Coronary artery (tissue), 2 donors: ENCODE measurements around the gene CXCL10.
"Not testable (repeated sequence)": the region's sequence is repeated elsewhere in the genome, so short reads cannot be mapped to it uniquely, and the experiment has no call there.

Source experiments
- DNase-seq: peaks from one replicate; pipeline ENCODE4 v3.0.0-alpha.2; 2017; ENCODE audit warnings: low spot score
- H3K27ac ChIP-seq, 2 donors: fragments of 200-600 bp; sonication (generic); one replicate each; pipeline ENCODE4 v1.5.1; 2016 to 2019
- H3K4me3 ChIP-seq: fragments of 200-600 bp; sonication (generic); 2 replicates; pipeline ENCODE4 v1.5.1; 2016; ENCODE audit warnings: mild to moderate bottlenecking, moderate library complexity
- TF ChIP-seq, protein P1 (sequence below): fragments of 200-600 bp; sonication (generic); IDR thresholded peaks from one replicate; pipeline ENCODE4 v1.5.1; 2019; ENCODE audit warnings: antibody characterized with exemption

Gene CXCL10

DNA sequence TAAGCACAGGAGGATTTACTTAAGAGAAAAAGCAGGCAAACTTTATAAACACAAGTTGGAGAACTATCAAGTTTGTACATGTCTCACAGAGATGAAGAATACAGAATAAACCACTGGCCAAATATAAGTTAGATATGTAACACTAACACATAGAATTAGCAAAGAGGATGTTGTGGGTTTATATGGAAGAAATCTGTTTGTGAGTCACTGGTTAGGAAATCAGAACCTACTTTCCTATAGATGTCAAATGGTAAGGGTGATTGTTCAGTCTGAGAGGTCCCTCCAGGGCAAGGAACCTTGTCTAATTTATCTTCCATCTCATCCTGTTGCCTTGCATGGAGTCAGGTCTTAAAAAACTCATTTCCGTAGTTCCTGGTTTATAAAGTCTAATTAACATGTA is 36.5 kb upstream of the CXCL10 start:
- TF ChIP-seq, protein P1, sequence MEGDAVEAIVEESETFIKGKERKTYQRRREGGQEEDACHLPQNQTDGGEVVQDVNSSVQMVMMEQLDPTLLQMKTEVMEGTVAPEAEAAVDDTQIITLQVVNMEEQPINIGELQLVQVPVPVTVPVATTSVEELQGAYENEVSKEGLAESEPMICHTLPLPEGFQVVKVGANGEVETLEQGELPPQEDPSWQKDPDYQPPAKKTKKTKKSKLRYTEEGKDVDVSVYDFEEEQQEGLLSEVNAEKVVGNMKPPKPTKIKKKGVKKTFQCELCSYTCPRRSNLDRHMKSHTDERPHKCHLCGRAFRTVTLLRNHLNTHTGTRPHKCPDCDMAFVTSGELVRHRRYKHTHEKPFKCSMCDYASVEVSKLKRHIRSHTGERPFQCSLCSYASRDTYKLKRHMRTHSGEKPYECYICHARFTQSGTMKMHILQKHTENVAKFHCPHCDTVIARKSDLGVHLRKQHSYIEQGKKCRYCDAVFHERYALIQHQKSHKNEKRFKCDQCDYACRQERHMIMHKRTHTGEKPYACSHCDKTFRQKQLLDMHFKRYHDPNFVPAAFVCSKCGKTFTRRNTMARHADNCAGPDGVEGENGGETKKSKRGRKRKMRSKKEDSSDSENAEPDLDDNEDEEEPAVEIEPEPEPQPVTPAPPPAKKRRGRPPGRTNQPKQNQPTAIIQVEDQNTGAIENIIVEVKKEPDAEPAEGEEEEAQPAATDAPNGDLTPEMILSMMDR = no peak
- Histone ChIP-seq H3K27ac (no peak overlapping the region), H3K4me3 (no peak overlapping the region)
- DNase-seq = no peak

- H3K27ac ChIP-seq = no peak overlapping the region
- TF ChIP-seq, protein P1 = no peak
- no peak overlapping the region for H3K4me3 ChIP-seq
- DNase-seq = no peak
These were observed 35.7 kb upstream of the CXCL10 start for GRCh38 chr4:76058888-76059426.

DNA sequence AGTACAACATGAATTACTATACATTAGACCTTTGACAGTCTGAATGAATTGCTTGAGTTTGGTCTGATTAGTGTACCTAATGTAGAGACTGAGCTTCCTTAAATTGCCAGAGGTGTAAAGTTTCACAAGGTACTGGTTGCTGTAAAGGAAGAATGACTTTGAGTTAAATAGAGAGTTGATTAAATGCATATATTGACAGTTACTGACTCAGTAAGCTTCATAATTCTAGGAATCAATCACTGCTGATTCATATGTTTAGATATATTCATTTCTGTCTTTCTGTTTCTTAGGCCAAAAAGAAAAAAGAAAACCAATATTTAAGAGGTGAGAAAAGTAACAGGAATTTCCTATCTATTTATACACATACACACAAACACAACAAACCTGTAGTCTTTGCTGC is 35.0 kb upstream of the CXCL10 start:
- Histone ChIP-seq H3K4me3 (no peak overlapping the region), H3K27ac (no peak overlapping the region)
- DNase-seq = no peak
- TF ChIP-seq, protein P1 = no peak

DNA sequence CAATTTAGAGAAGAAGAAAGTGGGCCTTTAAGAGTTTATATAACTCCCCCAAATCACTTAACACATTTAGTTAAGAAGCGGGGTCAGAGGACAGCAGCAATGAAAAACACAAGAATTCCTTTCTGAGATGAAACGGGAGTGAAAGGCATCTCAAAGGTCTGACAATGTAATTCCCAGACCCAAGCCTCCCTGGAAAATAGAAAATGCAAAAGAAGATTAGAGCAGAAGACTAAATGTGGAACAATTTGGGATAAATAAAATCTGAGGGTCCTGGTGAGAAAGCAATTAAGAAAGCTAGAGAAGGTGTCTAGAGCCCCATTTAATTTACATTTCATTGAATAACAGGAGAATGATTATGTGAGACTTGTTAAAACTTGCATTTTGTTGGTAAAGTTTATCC is 32.1 kb upstream of the CXCL10 start:
- H3K27ac ChIP-seq = no peak overlapping the region
- TF ChIP-seq, protein P1 = no peak
- H3K4me3 ChIP-seq = no peak overlapping the region
- DNase-seq = no peak

- Histone ChIP-seq H3K4me3 (no peak overlapping the region), H3K27ac (no peak overlapping the region)
- TF ChIP-seq, protein P1 = no peak
- DNase-seq = no peak
These were observed 31.7 kb upstream of the CXCL10 start for GRCh38 chr4:76055016-76055415.

DNA sequence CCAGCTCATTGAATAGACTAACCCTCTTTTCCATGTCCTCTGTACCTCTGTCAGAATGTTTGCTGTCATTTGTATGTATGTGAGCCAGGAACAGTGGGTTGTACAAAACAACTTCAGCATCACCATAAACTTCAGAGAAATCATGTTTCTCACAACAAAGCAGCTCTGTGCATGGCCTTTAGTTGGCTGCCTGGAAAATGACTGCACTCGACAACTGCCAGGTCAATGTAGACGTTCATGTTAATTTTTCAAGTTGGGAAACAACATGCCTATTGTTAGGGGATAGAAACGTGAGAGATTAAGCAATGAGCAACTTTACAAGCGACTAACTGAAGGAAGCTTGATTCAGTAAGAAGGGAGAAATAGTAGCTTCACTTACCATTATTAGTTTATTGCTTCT is 30.4 kb upstream of the CXCL10 start:
- TF ChIP-seq, protein P1 = no peak
- no peak for DNase-seq
- no peak overlapping the region for H3K4me3 ChIP-seq
- no peak overlapping the region for H3K27ac ChIP-seq

- DNase-seq, H3K27ac ChIP-seq, H3K4me3 ChIP-seq: not testable (repeated sequence)
These were observed 27.3 kb upstream of the CXCL10 start for GRCh38 chr4:76050560-76051050.

DNA sequence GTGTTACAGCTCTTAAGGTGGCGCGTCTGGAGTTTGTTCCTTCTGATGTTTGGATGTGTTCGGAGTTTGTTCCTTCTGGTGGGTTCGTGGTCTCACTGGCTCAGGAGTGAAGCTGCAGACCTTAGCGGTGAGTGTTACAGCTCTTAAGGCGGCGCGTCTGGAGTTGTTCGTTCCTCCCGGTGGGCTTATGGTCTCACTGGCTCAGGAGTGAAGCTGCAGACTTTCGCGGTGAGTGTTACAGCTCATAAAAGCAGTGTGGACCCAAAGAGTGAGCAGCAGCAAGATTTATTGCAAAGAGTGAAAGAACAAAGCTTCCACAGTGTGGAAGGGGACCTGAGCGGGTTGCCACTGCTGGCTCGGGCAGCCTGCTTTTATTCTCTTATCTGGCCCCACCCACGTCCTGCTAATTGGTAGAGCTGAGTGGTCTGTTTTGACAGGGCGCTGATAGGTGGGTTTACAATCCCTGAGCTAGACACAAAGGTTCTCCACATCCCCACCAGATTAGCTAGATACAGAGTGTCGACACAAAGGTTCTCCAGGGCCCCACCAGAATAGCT is 26.6 kb upstream of the CXCL10 start:
- not testable (repeated sequence) for H3K27ac ChIP-seq, H3K4me3 ChIP-seq, DNase-seq

DNA sequence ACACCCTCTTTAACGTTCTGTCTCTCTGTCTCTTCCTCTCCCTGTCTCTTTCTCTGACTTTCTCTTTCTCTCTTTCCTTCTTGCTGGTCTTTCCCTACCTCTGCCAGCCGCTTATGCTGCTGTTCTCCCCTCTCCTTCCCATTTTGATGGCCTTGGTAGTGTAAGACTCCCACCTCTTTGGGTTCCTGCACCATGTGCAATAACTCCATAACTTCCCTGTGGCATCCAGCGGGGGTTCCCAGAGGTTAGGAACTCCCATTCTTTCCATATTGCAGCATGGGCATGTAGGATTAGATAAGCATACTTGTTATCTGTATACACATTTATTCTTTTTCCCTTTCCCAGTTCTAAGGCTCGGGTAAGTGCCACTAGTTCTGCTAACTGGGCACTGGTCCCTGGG is 21.4 kb upstream of the CXCL10 start:
- not testable (repeated sequence) for H3K4me3 ChIP-seq, DNase-seq, H3K27ac ChIP-seq

DNA sequence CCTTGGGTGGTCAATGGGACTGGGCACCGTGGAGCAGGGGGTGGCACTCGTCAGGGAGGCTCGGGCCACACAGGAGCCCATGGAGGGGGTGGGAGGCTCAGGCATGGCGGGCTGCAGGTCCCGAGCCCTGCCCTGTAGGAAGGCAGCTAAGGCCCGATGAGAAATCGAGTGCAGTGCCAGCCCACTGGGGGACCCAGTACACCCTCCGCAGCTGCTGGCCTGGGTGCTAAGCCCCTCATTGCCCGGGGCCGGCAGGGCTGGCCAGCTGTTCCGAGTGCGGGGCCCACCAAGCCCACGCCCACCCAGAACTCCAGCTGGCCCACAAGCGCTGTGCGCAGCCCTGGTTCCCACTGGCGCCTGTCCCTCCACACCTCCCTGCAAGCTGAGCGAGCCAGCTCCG is 20.0 kb upstream of the CXCL10 start:
- H3K27ac ChIP-seq = not testable (repeated sequence)

GRCh38 chr4:76042241-76042998 is 19.1 kb upstream of the CXCL10 start:
- H3K27ac ChIP-seq, H3K4me3 ChIP-seq, DNase-seq: not testable (repeated sequence)

More for the DNA sequence above, 20.0 kb upstream of the CXCL10 start:
- DNase-seq, H3K4me3 ChIP-seq: not testable (repeated sequence)
